BLaER1 (cell line): Measurements from ENCODE around the gene NINJ1.

Source experiments
- H3K27ac ChIP-seq: shearing (Covaris generic); formaldehyde crosslinking; 2 replicates; pipeline ENCODE4 v1.8.1; 2022
- H3K27me3 ChIP-seq: shearing (Covaris generic); formaldehyde crosslinking; 2 replicates; pipeline ENCODE4 v1.8.1; 2022
- H3K36me3 ChIP-seq: shearing (Covaris generic); formaldehyde crosslinking; 2 replicates; pipeline ENCODE4 v1.8.1; 2022
- H3K4me1 ChIP-seq: shearing (Covaris generic); formaldehyde crosslinking; 2 replicates; pipeline ENCODE4 v1.8.1; 2022
- H3K4me2 ChIP-seq: shearing (Covaris generic); formaldehyde crosslinking; 2 replicates; pipeline ENCODE4 v1.8.1; 2022
- H3K4me3 ChIP-seq: shearing (Covaris generic); formaldehyde crosslinking; 2 replicates; pipeline ENCODE4 v1.8.1; 2022
- H3K9ac ChIP-seq: shearing (Covaris generic); formaldehyde crosslinking; 2 replicates; pipeline ENCODE4 v1.8.1; 2022
- H3K9me3 ChIP-seq: shearing (Covaris generic); formaldehyde crosslinking; 2 replicates; pipeline ENCODE4 v1.8.1; 2022
- H4K20me1 ChIP-seq: shearing (Covaris generic); formaldehyde crosslinking; 2 replicates; pipeline ENCODE4 v1.8.1; 2022
- Cebpa-rat ChIP-seq: shearing (Covaris generic); IDR thresholded peaks from 2 replicates; pipeline ENCODE4 v1.8.1; 2022

Gene NINJ1

DNA sequence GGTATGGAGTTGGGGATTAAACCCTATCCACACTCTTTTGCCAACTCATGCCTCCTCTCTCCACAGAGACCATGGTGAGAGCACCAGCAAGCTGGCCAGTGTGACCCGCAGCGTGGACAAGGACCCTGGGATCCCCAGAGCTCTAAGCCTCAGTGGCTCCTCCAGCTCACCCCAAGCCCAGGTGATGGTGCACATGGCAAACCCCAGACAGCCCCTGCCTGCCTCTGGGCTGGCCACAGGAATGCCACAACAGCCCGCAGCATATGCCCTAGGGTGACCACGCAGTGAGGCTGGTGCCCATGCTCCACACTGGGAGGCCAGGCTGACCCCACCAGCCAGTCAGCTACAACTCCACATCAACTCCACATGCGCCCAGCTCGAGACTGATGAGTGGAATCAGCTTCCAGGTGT is 49.6 kb downstream of the NINJ1 start:
- Histone ChIP-seq H3K4me3 (no peak overlapping the region), H3K27ac (no peak overlapping the region), H3K9ac (no peak overlapping the region), H3K36me3 (peaks cover 82% of the 10 kb centered on the region), H3K27me3 (no peaks in the 10 kb centered on the region), H3K4me2 (no peak overlapping the region), H4K20me1 (no peaks in the 10 kb centered on the region), H3K9me3 (no peaks in the 10 kb centered on the region), H3K4me1 (peaks cover 53% of the 10 kb centered on the region)
- no peak for TF ChIP-seq Cebpa-rat

DNA sequence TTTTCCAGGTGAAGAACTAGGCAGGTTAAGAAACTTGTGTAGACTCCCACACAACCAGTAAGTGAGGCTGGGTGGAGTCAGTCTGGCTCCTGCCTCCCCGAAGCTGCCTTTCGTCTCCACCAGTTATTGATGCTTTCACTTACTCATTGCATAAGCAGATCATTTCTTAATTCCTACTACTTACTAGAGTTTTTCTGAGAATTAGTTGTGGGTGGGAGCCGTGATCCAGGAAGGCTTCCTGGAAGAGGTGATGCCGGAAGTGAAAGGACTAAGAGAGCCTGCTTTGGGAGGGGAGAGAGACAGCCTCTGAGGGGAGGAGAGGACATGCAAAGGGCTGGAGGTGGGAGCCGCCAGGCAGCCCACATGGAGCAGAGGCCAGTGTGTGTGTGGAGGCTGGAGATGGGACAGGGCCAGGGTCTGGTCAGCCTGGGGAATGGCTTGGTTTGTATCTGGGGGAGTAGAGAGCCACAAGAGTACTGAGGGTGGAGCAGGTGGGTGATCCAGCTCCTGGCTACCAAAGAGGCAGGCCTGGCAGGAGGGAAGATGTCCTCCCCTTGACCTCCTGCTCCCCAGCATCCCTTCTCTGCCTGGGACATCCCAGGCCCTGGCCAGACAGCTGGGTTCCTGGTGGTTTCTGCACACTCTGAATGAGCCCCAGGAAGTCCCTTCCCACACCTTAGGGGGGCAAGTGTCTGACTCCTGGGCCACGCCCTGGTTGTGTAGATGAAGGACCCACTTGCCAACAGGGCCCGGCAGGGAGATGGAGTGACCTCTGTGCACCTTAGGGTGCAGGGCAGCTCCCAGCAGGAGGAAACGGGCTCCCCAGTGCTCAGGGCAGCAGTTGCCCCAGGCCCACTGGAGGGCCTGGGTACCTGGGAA is 50.2 kb downstream of the NINJ1 start:
- TF ChIP-seq Cebpa-rat: no peak
- no peaks in the 10 kb centered on the region for H3K9me3 ChIP-seq
- H3K4me2 ChIP-seq: no peak overlapping the region
- H3K9ac ChIP-seq: no peak overlapping the region
- H3K27ac ChIP-seq: peak overlapping the region; percentile 66; the same call in 1 of the 2 replicates
- H3K36me3 ChIP-seq: peaks cover 89% of the 10 kb centered on the region
- H3K4me3 ChIP-seq: no peak overlapping the region
- H4K20me1 ChIP-seq: no peaks in the 10 kb centered on the region
- peaks cover 53% of the 10 kb centered on the region for H3K4me1 ChIP-seq
- H3K27me3 ChIP-seq: no peaks in the 10 kb centered on the region

DNA sequence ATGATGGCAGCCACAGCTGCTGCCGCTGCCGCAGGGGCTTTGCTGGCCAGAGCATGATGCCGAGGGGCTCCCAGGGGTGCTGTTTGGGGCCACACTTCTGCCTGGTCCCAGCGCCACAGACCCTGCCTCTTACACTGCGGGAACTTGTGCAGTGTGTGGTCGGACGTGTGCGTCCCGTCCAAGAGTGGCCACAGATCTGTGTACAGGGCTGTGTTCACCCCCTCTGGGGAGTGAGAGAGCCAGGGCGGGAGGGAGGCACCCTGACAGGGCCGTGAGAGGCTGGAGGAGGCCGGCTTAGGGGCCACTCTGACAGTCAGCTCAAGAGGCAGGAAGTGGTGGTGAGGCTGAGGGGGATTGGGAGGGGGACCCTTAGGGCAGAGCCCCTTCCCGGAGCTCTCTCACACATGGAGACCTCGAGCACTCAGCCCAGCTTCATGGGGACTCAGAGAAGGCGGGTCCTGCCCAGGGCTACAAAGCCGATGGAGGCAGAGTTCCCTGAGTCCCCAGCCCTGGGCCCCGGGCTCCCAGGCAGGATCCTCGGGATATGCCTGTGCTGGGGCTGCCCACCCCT is 51.1 kb downstream of the NINJ1 start:
- Histone ChIP-seq H3K4me3 (no peak overlapping the region), H4K20me1 (no peaks in the 10 kb centered on the region), H3K4me2 (peak overlapping the region; percentile 55), H3K27ac (peak overlapping the region; percentile 66), H3K36me3 (peaks cover 93% of the 10 kb centered on the region), H3K9ac (peak overlapping the region; percentile 25; the same call in 1 of the 2 replicates), H3K9me3 (no peaks in the 10 kb centered on the region), H3K4me1 (peaks cover 53% of the 10 kb centered on the region), H3K27me3 (no peaks in the 10 kb centered on the region)
- TF ChIP-seq Cebpa-rat: no peak

DNA sequence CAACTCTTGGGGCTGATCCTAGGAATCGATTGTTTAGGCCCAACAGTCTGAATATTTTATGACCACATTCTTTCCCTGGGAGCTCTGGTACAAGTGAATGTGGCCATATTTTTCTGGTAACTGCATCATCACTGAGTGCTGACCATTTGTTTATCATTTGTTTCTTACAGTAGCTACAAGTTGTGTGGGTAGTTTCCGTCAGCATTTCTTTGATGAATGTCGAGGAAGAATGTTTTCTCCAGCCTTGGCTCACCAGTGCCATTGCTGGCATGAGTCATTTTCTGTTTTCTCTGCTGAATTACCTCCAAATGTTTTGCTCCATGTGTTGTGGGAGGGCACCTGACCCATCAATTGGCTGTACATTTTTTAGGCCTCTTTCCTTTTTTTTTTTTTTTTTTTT is 52.1 kb downstream of the NINJ1 start:
- Histone ChIP-seq H3K4me1 (peaks cover 47% of the 10 kb centered on the region), H4K20me1 (no peaks in the 10 kb centered on the region), H3K4me2 (no peak overlapping the region), H3K9me3 (no peaks in the 10 kb centered on the region), H3K36me3 (peaks cover 94% of the 10 kb centered on the region), H3K9ac (no peak overlapping the region), H3K4me3 (no peak overlapping the region), H3K27ac (no peak overlapping the region), H3K27me3 (no peaks in the 10 kb centered on the region)
- TF ChIP-seq Cebpa-rat: no peak

DNA sequence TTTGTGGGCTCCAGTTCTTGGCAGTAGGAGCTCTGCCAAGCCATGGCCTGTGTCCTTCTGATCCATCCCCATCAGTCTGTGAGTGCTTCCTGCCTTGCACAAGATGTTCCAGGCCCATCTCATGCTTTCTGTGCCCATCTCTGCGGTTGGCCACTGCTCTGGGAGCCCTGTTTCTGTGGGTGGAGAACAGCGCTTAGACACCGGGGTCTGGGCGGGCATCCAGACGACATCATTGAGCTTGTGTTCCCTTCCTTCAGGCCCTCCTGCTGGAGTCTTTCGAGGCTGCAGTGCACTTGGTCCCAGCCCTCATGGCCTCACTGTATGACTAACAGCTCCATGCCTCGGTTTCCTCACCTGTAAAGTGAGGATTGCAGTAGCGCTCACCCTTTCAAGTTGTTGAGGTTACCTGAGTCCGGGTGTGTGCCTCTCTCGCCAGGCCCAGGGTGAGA is 52.9 kb downstream of the NINJ1 start:
- Histone ChIP-seq H3K36me3 (peaks cover 94% of the 10 kb centered on the region), H3K27me3 (no peaks in the 10 kb centered on the region), H3K4me3 (no peak overlapping the region), H3K9ac (no peak overlapping the region), H3K4me2 (no peak overlapping the region), H3K4me1 (peaks cover 43% of the 10 kb centered on the region), H3K9me3 (no peaks in the 10 kb centered on the region), H4K20me1 (no peaks in the 10 kb centered on the region), H3K27ac (no peak overlapping the region)
- no peak for TF ChIP-seq Cebpa-rat

DNA sequence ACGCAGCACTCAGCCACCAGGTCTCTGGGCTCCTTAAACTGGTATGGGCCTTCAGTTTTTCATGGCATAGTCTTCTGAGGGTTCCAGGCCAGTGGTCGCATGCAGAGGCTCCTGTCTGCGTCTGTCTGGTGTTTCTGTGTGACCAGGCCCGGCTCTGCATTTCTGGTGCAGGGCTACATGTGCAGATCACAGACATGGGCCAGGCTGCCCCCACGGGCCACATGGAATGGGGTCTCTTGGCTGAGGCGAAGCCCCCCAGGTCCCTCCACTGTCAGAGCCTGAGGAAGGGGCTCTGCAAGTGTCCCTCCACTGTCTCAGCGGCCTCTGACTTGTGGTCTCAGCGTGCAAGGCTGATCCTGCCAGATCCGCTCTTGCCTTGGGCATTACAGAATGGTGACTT is 53.6 kb downstream of the NINJ1 start:
- Histone ChIP-seq H3K4me3 (no peak overlapping the region), H3K4me2 (no peak overlapping the region), H3K4me1 (peaks cover 43% of the 10 kb centered on the region), H3K27me3 (no peaks in the 10 kb centered on the region), H3K36me3 (peaks cover 91% of the 10 kb centered on the region), H3K9me3 (no peaks in the 10 kb centered on the region), H3K27ac (no peak overlapping the region), H4K20me1 (no peaks in the 10 kb centered on the region), H3K9ac (0 out of 2 replicates have a peak overlapping the region, but pooled peaks have one; percentile 10)
- no peak for TF ChIP-seq Cebpa-rat

DNA sequence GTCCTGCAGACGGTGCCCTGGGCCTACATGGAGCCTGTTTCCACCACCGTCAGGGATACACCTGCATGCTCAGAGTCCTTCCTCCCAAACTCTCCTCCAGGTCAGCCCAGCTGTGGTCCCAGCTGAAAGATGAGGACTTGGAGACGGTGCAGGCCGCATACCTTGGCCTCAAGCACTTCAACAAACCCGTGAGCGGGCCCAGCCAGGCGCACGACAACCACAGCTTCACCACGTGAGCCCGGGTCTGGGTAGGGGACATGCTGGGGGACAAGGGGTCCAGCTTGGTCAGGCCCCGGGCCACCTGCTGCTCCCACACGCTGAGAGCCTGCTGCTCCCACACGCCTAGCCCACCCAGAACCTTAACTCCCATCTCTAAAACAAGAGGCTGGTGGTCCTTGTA is 54.7 kb downstream of the NINJ1 start:
- H3K36me3 ChIP-seq: peaks cover 81% of the 10 kb centered on the region
- H3K9ac ChIP-seq: no peak overlapping the region
- H4K20me1 ChIP-seq: no peaks in the 10 kb centered on the region
- no peak for TF ChIP-seq Cebpa-rat
- H3K4me1 ChIP-seq: peaks cover 43% of the 10 kb centered on the region
- no peak overlapping the region for H3K4me3 ChIP-seq
- H3K27ac ChIP-seq: 0 out of 2 replicates have a peak overlapping the region, but pooled peaks have one; percentile 16
- H3K27me3 ChIP-seq: no peaks in the 10 kb centered on the region
- no peaks in the 10 kb centered on the region for H3K9me3 ChIP-seq
- H3K4me2 ChIP-seq: no peak overlapping the region

DNA sequence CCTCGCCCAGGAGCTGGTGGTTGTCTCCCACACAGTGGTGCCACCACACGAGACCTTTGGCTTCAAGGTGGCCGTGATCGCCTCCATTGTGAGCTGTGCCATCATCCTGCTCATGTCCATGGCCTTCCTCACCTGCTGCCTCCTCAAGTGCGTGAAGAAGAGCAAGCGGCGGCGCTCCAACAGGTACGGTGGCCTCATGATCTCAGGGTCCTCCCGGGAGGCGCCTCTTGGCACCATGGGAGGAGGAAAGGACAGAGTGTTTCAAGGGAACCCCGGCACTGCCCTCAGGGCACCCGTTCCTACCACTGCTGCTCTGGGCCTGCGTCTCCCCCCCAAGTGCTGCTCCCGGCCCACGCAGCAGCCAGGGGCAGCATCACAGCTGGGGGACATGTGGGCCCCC is 56.2 kb downstream of the NINJ1 start:
- H3K27ac ChIP-seq: no peak overlapping the region
- H3K36me3 ChIP-seq: peaks cover 73% of the 10 kb centered on the region
- H4K20me1 ChIP-seq: no peaks in the 10 kb centered on the region
- no peak for TF ChIP-seq Cebpa-rat
- H3K4me1 ChIP-seq: peaks cover 52% of the 10 kb centered on the region
- no peaks in the 10 kb centered on the region for H3K9me3 ChIP-seq
- H3K27me3 ChIP-seq: no peaks in the 10 kb centered on the region
- H3K4me2 ChIP-seq: 0 out of 2 replicates have a peak overlapping the region, but pooled peaks have one; percentile 9
- no peak overlapping the region for H3K9ac ChIP-seq
- H3K4me3 ChIP-seq: no peak overlapping the region

DNA sequence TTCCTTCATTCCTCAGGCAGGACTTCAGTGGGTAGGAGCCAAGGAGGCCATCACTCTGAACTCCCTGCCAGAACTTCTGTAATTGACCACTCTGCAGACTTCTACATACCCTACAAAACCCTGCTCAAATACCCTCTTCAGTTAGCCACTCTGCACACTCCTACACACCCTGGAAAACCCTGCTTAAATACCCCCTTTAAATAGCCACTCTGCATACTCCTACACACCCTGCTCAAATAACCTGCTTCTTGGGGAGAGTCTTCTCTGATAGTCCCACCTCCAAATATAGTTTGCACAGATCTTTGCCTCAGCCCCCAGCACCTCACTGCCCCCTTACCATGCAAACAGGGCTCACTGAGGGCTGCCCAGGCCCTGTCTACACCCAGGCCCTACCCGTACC is 56.7 kb downstream of the NINJ1 start:
- TF ChIP-seq Cebpa-rat: no peak
- Histone ChIP-seq H3K9ac (no peak overlapping the region), H3K27ac (no peak overlapping the region), H3K9me3 (no peaks in the 10 kb centered on the region), H4K20me1 (peaks cover under 1% of the 10 kb centered on the region; the same call in 1 of the 2 replicates), H3K27me3 (no peaks in the 10 kb centered on the region), H3K4me2 (no peak overlapping the region), H3K36me3 (peaks cover 70% of the 10 kb centered on the region), H3K4me1 (peaks cover 52% of the 10 kb centered on the region), H3K4me3 (no peak overlapping the region)

DNA sequence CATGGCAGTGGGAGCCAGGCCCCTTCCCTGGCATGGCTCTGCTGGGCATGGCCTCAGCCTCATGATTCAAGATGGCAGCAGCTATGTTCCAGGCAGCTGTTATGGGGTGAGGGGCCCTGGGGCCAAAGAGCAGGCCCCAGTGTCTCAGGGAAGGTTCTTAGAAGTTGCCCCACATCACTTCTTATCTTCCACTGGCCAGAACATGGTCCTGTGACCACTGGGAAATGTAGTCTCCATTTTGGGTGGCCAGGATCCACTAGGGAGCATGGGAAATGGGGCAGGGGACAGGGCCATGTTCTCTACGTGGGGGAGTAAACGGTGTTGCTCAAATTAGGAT is 57.3 kb downstream of the NINJ1 start:
- Histone ChIP-seq H3K27me3 (no peaks in the 10 kb centered on the region), H4K20me1 (peaks cover 4% of the 10 kb centered on the region; the same call in 1 of the 2 replicates), H3K9me3 (no peaks in the 10 kb centered on the region), H3K27ac (no peak overlapping the region), H3K36me3 (peaks cover 67% of the 10 kb centered on the region), H3K4me3 (no peak overlapping the region), H3K4me2 (no peak overlapping the region), H3K9ac (no peak overlapping the region), H3K4me1 (peaks cover 58% of the 10 kb centered on the region)
- no peak for TF ChIP-seq Cebpa-rat
